A375 (cell line): ENCODE results near the gene SLAMF8. TPM values are rescaled to one million over a fixed set of nuclear protein-coding genes. Genes with fewer than 3 reads are reported as not detected.

ENCODE experiments used
- small RNA-seq: library from RNA; depleted of rRNA; stranded (forward); fragments of <200 nt; gene quantifications from one replicate; pipeline ENCODE3, GENCODE V24; 2014
- total RNA-seq: library from RNA; depleted of rRNA; stranded (reverse); fragments of >200 nt; shearing (Covaris generic); gene quantifications from 2 replicates; pipeline ENCODE4 v1.2.3, GENCODE V29; 2014; rRNA removed

Gene SLAMF8
- not detected in 2 replicates for total RNA-seq

DNA sequence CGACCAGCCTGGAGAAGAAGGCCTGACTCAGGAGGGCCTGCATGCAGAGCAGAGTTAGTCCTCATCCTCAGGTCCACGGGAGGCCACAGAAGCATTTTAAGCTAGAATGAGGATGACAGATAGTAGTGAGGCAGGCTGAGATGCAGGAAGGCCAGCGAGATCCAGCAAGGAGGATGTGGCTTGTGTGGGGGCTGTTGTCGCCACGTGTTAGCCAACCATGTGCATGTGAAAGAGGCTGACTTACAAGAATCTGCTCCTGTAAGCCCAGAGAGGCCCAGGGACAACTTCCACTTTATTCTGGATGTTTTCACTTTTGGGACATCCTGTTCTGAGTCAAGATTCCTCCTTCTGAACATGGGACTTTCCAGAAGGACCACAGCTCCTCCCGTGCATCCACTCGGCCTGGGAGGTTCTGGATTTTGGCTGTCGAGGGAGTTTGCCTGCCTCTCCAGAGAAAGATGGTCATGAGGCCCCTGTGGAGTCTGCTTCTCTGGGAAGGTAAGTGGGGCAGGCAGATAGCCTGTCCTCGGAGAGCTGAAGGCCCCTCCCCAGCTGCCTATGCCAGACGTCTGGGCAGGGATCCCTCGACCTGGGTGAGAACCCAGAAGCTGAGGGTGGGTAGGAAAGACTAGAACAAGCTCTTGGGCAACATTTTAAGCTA lies at the start of gene SLAMF8:
Gene SLAMF8, plus strand, starts transcription at position 433 of the 661 bp plus-strand sequence. Its CDS starts 26 bp downstream, at position 459.

DNA sequence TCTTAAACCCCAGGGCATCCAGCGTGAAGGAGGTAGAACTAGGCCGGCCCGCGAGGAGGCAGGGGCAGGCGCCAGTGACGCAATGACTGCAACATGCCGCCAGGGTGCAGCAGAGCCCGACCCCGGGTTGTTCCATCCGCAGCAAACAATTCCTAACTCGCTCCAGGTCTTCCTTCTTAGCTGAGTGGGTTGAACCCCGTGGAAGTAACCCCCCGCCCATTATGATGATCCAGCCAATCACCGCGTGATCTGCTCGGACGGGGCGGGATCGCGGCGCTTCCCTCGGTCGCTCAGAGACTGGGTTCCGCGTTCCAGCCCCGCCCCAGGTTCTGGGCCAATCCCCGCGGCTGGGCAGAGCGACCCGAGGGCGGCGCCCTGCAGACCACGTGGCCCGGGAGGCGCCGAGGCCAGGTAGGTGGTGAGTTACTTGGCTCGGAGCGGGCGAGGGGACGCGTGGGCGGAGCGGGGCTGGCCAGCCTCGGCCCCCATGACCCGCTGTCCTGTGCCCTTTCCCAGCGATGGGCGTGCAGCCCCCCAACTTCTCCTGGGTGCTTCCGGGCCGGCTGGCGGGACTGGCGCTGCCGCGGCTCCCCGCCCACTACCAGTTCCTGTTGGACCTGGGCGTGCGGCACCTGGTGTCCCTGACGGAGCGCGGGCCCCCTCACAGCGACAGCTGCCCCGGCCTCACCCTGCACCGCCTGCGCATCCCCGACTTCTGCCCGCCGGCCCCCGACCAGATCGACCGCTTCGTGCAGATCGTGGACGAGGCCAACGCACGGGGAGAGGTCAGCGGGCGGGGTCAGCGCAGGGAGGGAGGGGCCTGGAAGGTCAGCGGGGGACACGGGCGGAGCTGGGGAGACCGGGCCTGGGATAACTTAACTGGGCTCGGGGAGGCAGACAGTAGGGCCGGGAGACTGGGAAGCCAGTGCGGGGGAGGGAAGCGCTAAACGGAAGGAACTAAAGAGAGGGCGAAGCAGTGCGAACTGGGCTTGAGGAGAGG lies 45.8 kb upstream of the SLAMF8 start, which contains the start of gene DUSP23:
Gene DUSP23, plus strand, starts transcription at position 380 of the 1,000 bp plus-strand sequence. Its CDS starts 139 bp downstream, at position 519.

DNA sequence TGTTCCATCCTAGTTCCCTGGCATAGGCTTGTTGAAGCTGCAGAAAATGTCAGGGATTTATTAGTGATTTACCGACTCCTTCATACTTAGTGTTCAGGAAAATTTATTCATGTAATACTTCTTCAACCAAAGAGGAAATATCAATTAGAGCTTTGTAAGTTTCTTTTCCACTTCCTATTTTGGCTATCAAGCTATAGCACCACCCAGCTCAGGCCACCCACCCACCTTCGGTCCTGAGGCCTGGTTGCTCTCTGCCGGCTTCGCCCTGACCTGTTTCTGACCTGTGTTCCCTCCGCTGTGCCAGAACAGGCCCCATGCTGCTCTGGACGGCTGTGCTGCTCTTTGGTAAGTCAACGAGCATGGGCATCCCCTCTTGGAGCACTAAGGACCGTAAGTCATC lies 24.6 kb upstream of the SLAMF8 start, which contains the start of gene FCRL6:
Gene FCRL6, plus strand, starts transcription at position 250 of the 400 bp plus-strand sequence. Its CDS starts 65 bp downstream, at position 315.

DNA sequence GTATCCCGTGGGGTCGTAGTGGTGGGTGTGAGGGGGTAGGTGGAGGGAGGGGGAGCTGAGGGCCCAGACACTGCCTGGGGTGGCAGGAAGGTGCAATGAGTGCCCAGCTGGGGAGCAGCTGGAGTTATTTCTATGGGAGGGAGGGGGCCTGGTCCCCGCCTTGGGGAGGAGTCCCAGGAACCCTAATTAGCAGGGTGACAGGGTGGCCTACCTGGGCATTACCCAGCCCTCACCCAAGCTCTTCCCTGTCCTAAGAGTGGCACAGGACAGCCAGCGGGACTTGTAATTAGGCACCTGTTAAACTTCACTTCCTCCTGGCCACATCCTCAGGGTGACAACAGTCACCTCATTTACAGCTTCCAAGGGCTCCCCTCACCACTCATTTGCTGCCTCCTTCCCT lies 35.9 kb downstream of the SLAMF8 start, which contains the start of gene VSIG8:
Gene VSIG8, minus strand, starts transcription at position 101 of the 400 bp plus-strand sequence. CDS start 136 bp downstream, outside the sequence.

Small RNA genes within 50 kb of the gene (small RNA-seq; reads per million reads assigned to genes)
- gene RF00570 = not detected

Other genes starting within 250 kb of the SLAMF8 start
- not detected in 2 replicates for gene APCS, start 239.0 kb upstream of the SLAMF8 start, total RNA-seq
- not detected in 2 replicates for gene CRP, start 112.3 kb upstream of the SLAMF8 start, total RNA-seq
- gene DUSP23, start 45.9 kb upstream of the SLAMF8 start, total RNA-seq = 56.5 and 57.1 TPM in 2 replicates
- gene FCRL6, start 24.5 kb upstream of the SLAMF8 start, total RNA-seq = not detected in 2 replicates
- gene VSIG8, start 35.8 kb downstream of the SLAMF8 start, total RNA-seq = not detected in 2 replicates
- 1.1 and 2.5 TPM in 2 replicates for gene CFAP45, start 73.3 kb downstream of the SLAMF8 start, total RNA-seq
- 674 and 697 TPM in 2 replicates for gene TAGLN2, start 98.6 kb downstream of the SLAMF8 start, total RNA-seq
- 0.32 and 0.49 TPM in 2 replicates for gene IGSF9, start 118.7 kb downstream of the SLAMF8 start, total RNA-seq
- gene SLAMF9, start 127.4 kb downstream of the SLAMF8 start, total RNA-seq = 1.8 and 3.1 TPM in 2 replicates
- gene PIGM, start 205.1 kb downstream of the SLAMF8 start, total RNA-seq = 5.5 and 6.1 TPM in 2 replicates
- gene KCNJ10, start 243.3 kb downstream of the SLAMF8 start, total RNA-seq = not detected in 2 replicates